OCI-LY1 (cell line): ENCODE measurements around the gene ADAMTS17.

Source experiments
- H2AFZ ChIP-seq: fragments of 200-600 bp; sonication (generic), shearing (Covaris generic); 2 replicates; pipeline ENCODE4 v1.6.0; 2014; ENCODE audit warnings: antibody characterized with exemption, mild to moderate bottlenecking, low read length
- H3F3A ChIP-seq: fragments of 200-600 bp; sonication (generic), shearing (Covaris generic); 2 replicates; pipeline ENCODE4 v1.6.0; 2014; ENCODE audit warnings: mild to moderate bottlenecking, antibody characterized with exemption, low read length, moderate library complexity; ENCODE audit not compliant: insufficient read depth
- H3K27ac ChIP-seq: fragments of 200-600 bp; sonication (generic); 2 replicates; pipeline ENCODE4 v1.5.1; 2014; ENCODE audit warnings: low read length, mixed run types, mild to moderate bottlenecking, low read depth; ENCODE audit not compliant: poor library complexity, severe bottlenecking
- H3K27me3 ChIP-seq: fragments of 200-600 bp; sonication (generic); 2 replicates; pipeline ENCODE4 v1.6.0; 2014; ENCODE audit warnings: antibody characterized with exemption, mild to moderate bottlenecking, low read length, moderate library complexity; ENCODE audit not compliant: insufficient read depth
- H3K36me3 ChIP-seq: fragments of 200-600 bp; sonication (generic); 2 replicates; pipeline ENCODE4 v1.6.1; 2014; ENCODE audit warnings: mild to moderate bottlenecking, antibody characterized with exemption, low read length, moderate library complexity, mixed read lengths; ENCODE audit not compliant: insufficient read depth
- H3K4me1 ChIP-seq: fragments of 200-600 bp; sonication (generic); 2 replicates; pipeline ENCODE4 v1.5.1; 2014; ENCODE audit warnings: mild to moderate bottlenecking, low read length, moderate library complexity; ENCODE audit not compliant: insufficient read depth, severe bottlenecking
- H3K4me2 ChIP-seq: fragments of 200-600 bp; sonication (generic), shearing (Covaris generic); 2 replicates; pipeline ENCODE4 v1.6.1; 2014; ENCODE audit warnings: low read length
- H3K4me3 ChIP-seq: fragments of 200-600 bp; sonication (generic); 2 replicates; pipeline ENCODE4 v1.5.1; 2014; ENCODE audit warnings: low read length, low read depth, mild to moderate bottlenecking, mixed read lengths; ENCODE audit not compliant: poor library complexity, severe bottlenecking
- H3K79me2 ChIP-seq: fragments of 200-600 bp; shearing (Covaris generic); 2 replicates; pipeline ENCODE4 v1.6.1; 2016; ENCODE audit warnings: mixed run types, low read length, mixed read lengths; ENCODE audit not compliant: insufficient read depth
- H3K9ac ChIP-seq: fragments of 200-600 bp; sonication (generic), shearing (Covaris generic); 2 replicates; pipeline ENCODE4 v1.6.1; 2014; ENCODE audit warnings: mild to moderate bottlenecking, low read length, mixed read lengths
- H3K9me2 ChIP-seq: fragments of 200-600 bp; sonication (generic), shearing (Covaris generic); 2 replicates; pipeline ENCODE4 v1.6.1; 2014; ENCODE audit warnings: low read depth, mild to moderate bottlenecking, low read length, mixed read lengths
- H3K9me3 ChIP-seq: fragments of 200-600 bp; shearing (Covaris generic); 2 replicates; pipeline ENCODE4 v1.6.1; 2014; ENCODE audit warnings: low read length, mixed read lengths
- H4K20me1 ChIP-seq: fragments of 200-600 bp; sonication (generic), shearing (Covaris generic); 2 replicates; pipeline ENCODE4 v1.6.0; 2016; ENCODE audit warnings: mild to moderate bottlenecking, low read length; ENCODE audit not compliant: insufficient read depth
- EZH2 ChIP-seq: fragments of 200-600 bp; sonication (generic), shearing (Covaris generic); IDR thresholded peaks from 2 replicates; pipeline ENCODE4 v1.8.0; 2017; ENCODE audit warnings: borderline replicate concordance, mixed run types, mild to moderate bottlenecking, antibody characterized with exemption, low read length, moderate library complexity, mixed read lengths
- TF ChIP-seq, protein P1 (sequence below): fragments of 200-600 bp; sonication (generic), shearing (Covaris generic); IDR thresholded peaks from 2 replicates; pipeline ENCODE4 v1.5.1; 2017; ENCODE audit warnings: mild to moderate bottlenecking, antibody characterized with exemption, low read length, moderate library complexity, mixed read lengths

The ADAMTS17 gene

DNA sequence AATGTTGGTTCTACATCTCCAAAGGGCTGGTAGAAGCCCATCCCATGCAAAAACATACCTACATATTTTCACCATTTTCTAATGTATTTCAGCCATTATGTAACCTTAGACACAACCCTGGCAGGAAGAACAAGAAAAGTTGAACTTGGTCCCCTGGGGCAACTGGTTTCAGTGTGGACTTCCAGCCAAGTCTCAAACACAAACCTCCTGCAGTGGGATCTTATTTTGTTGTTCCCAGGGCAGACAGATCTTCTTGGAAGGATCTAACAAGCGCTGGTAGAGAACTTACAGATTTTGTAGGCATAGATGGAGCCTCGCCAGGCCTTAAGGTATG is 96.3 kb downstream of the ADAMTS17 start:
- Histone ChIP-seq H3K9me2 (no peaks in the 10 kb centered on the region), H3K36me3 (no peaks in the 10 kb centered on the region), H3K27ac (no peak overlapping the region), H3K79me2 (no peaks in the 10 kb centered on the region), H3K4me2 (no peak overlapping the region), H3K27me3 (no peaks in the 10 kb centered on the region), H3F3A (no peaks in the 10 kb centered on the region), H3K9ac (no peak overlapping the region), H4K20me1 (no peaks in the 10 kb centered on the region), H2AFZ (no peak overlapping the region), H3K9me3 (no peaks in the 10 kb centered on the region), H3K4me3 (no peak overlapping the region), H3K4me1 (no peaks in the 10 kb centered on the region)
- no peak for TF ChIP-seq EZH2
- TF ChIP-seq, protein P1, sequence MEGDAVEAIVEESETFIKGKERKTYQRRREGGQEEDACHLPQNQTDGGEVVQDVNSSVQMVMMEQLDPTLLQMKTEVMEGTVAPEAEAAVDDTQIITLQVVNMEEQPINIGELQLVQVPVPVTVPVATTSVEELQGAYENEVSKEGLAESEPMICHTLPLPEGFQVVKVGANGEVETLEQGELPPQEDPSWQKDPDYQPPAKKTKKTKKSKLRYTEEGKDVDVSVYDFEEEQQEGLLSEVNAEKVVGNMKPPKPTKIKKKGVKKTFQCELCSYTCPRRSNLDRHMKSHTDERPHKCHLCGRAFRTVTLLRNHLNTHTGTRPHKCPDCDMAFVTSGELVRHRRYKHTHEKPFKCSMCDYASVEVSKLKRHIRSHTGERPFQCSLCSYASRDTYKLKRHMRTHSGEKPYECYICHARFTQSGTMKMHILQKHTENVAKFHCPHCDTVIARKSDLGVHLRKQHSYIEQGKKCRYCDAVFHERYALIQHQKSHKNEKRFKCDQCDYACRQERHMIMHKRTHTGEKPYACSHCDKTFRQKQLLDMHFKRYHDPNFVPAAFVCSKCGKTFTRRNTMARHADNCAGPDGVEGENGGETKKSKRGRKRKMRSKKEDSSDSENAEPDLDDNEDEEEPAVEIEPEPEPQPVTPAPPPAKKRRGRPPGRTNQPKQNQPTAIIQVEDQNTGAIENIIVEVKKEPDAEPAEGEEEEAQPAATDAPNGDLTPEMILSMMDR = no peak

DNA sequence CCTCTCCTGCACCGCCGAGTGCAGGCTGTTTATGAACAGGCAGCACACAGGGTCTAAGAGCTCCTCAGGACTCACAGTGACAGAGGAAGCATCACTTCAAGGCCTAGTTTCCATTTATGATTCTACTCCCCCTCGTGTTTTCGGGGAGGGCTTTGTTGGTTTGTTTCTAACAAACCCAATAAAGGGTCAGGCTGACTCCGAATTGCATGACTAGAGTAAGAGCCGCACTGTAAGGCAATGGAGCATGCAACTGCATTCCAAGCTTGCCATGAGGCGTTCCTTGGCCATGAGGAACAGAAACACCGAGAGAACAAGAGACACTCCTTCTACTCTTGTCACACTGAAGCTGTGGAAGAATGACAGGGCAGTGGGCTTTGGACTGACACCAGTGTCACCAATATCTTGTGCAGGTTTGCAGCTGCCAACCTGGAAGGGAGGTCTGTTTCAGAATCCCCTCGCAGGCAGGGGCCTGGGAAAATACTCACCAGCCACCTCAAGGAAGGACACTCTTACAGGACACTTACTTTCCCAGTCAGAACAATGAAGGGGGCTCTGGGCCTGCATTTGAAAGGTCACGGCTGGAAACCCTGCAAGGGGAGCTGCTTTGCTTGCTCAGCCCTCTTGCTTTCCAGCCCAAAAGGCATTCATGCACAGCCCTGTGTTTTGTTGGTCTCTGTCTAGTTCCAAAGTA is 96.8 kb downstream of the ADAMTS17 start:
- H3K9ac ChIP-seq = no peak overlapping the region
- no peaks in the 10 kb centered on the region for H3K36me3 ChIP-seq
- no peak overlapping the region for H3K4me3 ChIP-seq
- H2AFZ ChIP-seq = no peak overlapping the region
- no peaks in the 10 kb centered on the region for H3K4me1 ChIP-seq
- no peaks in the 10 kb centered on the region for H3K79me2 ChIP-seq
- H3K27ac ChIP-seq = no peak overlapping the region
- H3K9me3 ChIP-seq = no peaks in the 10 kb centered on the region
- no peak overlapping the region for H3K4me2 ChIP-seq
- no peaks in the 10 kb centered on the region for H3K9me2 ChIP-seq
- H4K20me1 ChIP-seq = no peaks in the 10 kb centered on the region
- H3F3A ChIP-seq = no peaks in the 10 kb centered on the region
- TF ChIP-seq EZH2 = no peak
- TF ChIP-seq, protein P1 = no peak
- H3K27me3 ChIP-seq = no peaks in the 10 kb centered on the region

DNA sequence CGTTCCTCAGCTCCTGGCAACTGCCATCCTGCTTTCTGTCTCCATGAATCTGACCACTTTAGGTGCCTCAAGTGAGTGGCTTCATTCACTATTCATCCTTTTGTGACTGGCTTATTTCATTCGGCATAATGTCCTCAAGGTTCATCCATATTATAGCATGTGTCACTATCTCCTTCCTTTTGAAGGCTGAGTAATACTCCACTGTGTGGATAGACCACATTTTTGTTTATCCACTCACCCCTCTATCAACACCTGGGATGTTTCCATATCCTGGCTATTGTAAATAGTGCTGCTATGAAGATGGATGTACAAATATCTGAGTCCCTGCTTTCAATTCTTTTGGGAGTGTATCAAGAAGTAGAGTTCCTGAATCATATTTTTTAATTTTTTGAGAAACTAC is 98.8 kb downstream of the ADAMTS17 start:
- Histone ChIP-seq H3K9ac (no peak overlapping the region), H3K27me3 (no peaks in the 10 kb centered on the region), H2AFZ (no peak overlapping the region), H3K79me2 (no peaks in the 10 kb centered on the region), H3K4me3 (no peak overlapping the region), H3K4me2 (no peak overlapping the region), H3K36me3 (no peaks in the 10 kb centered on the region), H3F3A (no peaks in the 10 kb centered on the region), H3K9me2 (no peaks in the 10 kb centered on the region), H3K9me3 (no peaks in the 10 kb centered on the region), H3K4me1 (no peaks in the 10 kb centered on the region), H3K27ac (no peak overlapping the region), H4K20me1 (no peaks in the 10 kb centered on the region)
- TF ChIP-seq, protein P1 = no peak
- no peak for TF ChIP-seq EZH2
